HepG2 (cell line): ENCODE data around the gene MC1R. TPM values are rescaled to one million over a fixed set of nuclear protein-coding genes. Genes with fewer than 3 reads are reported as not detected.

Experiments
- ATF7 ChIP-seq, 2 experiments: fragments of 450-650 bp in 1 of 2; sonication (generic) in 1 of 2; formaldehyde crosslinking in 1 of 2; IDR thresholded peaks; 2 replicates each; pipeline versions ENCODE4 v1.4.0 to v1.6.1; 2016 to 2020; ENCODE audit warnings: antibody characterized with exemption in 1 of 2, mild to moderate bottlenecking in 1 of 2, missing genetic modification reagents in 1 of 2
- CEBPB ChIP-seq: IDR thresholded peaks from 2 replicates; pipeline ENCODE4 v1.6.1; 2011; ENCODE audit warnings: low read depth, low read length, improper control_type of control experiment, borderline replicate concordance
- CENPX ChIP-seq: sonication (generic); formaldehyde crosslinking; IDR thresholded peaks from 2 replicates; pipeline ENCODE4 v1.9.0; 2021; ENCODE audit warnings: mild to moderate bottlenecking, missing genetic modification reagents, moderate library complexity
- HOXA3 ChIP-seq: sonication (generic); formaldehyde crosslinking; IDR thresholded peaks from 2 replicates; pipeline ENCODE4 v1.5.0; 2020; ENCODE audit warnings: missing genetic modification reagents
- SNAI1 ChIP-seq: sonication (generic); formaldehyde crosslinking; IDR thresholded peaks from 2 replicates; pipeline ENCODE4 v1.5.0; 2020; ENCODE audit warnings: mild to moderate bottlenecking, missing genetic modification reagents, borderline replicate concordance
- TCF7 ChIP-seq: sonication (generic); IDR thresholded peaks from 2 replicates; pipeline ENCODE4 v1.6.1; 2016; ENCODE audit warnings: antibody characterized with exemption, low read depth
- ZNF281 ChIP-seq: sonication (generic); formaldehyde crosslinking; IDR thresholded peaks from 2 replicates; pipeline ENCODE4 v1.4.0; 2020; ENCODE audit warnings: missing genetic modification reagents, borderline replicate concordance
- ZNF34 ChIP-seq: sonication (generic); formaldehyde crosslinking; IDR thresholded peaks from 2 replicates; pipeline ENCODE4 v1.4.0; 2020; ENCODE audit warnings: mild to moderate bottlenecking, missing genetic modification reagents, borderline replicate concordance
- ZNF414 ChIP-seq: sonication (generic); formaldehyde crosslinking; IDR thresholded peaks from 2 replicates; pipeline ENCODE4 v1.5.0; 2020; ENCODE audit warnings: missing genetic modification reagents
- ZNF530 ChIP-seq: sonication (generic); formaldehyde crosslinking; IDR thresholded peaks from 2 replicates; pipeline ENCODE4 v1.5.0; 2020; ENCODE audit warnings: low read depth, mild to moderate bottlenecking, missing genetic modification reagents
- ZNF567 ChIP-seq: sonication (generic); formaldehyde crosslinking; IDR thresholded peaks from 2 replicates; pipeline ENCODE4 v1.8.1; 2023; ENCODE audit warnings: mild to moderate bottlenecking, missing genetic modification reagents, borderline replicate concordance
- ZNF678 ChIP-seq: sonication (generic); formaldehyde crosslinking; IDR thresholded peaks from 2 replicates; pipeline ENCODE4 v1.4.0; 2020; ENCODE audit warnings: mild to moderate bottlenecking, missing genetic modification reagents
- ZNF687 ChIP-seq: sonication (generic); formaldehyde crosslinking; IDR thresholded peaks from 2 replicates; pipeline ENCODE4 v1.5.1; 2020; ENCODE audit warnings: mild to moderate bottlenecking, missing genetic modification reagents, moderate library complexity
- ZNF740 ChIP-seq: sonication (generic); formaldehyde crosslinking; IDR thresholded peaks from 2 replicates; pipeline ENCODE4 v1.4.0; 2020; ENCODE audit warnings: missing genetic modification reagents
- ZNF800 ChIP-seq: sonication (generic); formaldehyde crosslinking; IDR thresholded peaks from 2 replicates; pipeline ENCODE4 v1.4.0; 2020; ENCODE audit warnings: missing genetic modification reagents
- polyA plus RNA-seq, 8 experiments: library from polyadenylated mRNA; depleted of rRNA in 3 of 8; stranded (reverse) in 7 of 8; unstranded in 1 of 8; fragments of >200 nt; fragmentation: Illumina TruSeq in 4 of 8; extraction: Trizol in 4 of 8; gene quantifications; 2 replicates each; pipeline versions ENCODE4 v1.2.1 to v1.2.3, GENCODE V29; 2011 to 2016; ENCODE audit warnings: low read depth in 4 of 8, missing spikeins in 1 of 8, mixed read lengths in 1 of 8; ENCODE audit not compliant: insufficient read depth in 1 of 8
- total RNA-seq, 5 experiments: library from RNA; depleted of rRNA; stranded (reverse); fragments of >200 nt; fragmentation: Illumina TruSeq; extraction: Trizol; gene quantifications; 2 replicates each; pipeline ENCODE4 v1.2.3, GENCODE V29; 2016; ENCODE audit warnings: low read depth in 1 of 5

Gene MC1R
- total and polyA plus RNA-seq, 2 of the 13 experiments (the other 11 are each of a cell fraction or from before 2014, with no cell fraction given), result 9.1 to 14.8 TPM

- peak; percentile 74 for TF ChIP-seq ZNF687 (CRISPR knock-in tag)
- TF ChIP-seq ZNF281 (CRISPR knock-in tag), result peak; percentile 17; the same call in 1 of the 2 replicates
- peak; percentile 24; the same call in 1 of the 2 replicates for TF ChIP-seq ZNF34 (CRISPR knock-in tag)
- no peak for TF ChIP-seq ZNF414 (CRISPR knock-in tag)
- TF ChIP-seq ZNF678 (CRISPR knock-in tag), result peak; percentile 53; the same call in 1 of the 2 replicates
- TF ChIP-seq CENPX, result no peak
- TF ChIP-seq HOXA3 (CRISPR knock-in tag), result peak; percentile 36; the same call in 1 of the 2 replicates
- TF ChIP-seq ZNF530 (CRISPR knock-in tag), result no peak
- no peak for TF ChIP-seq SNAI1 (CRISPR knock-in tag)
- TF ChIP-seq TCF7, result no peak
- TF ChIP-seq CEBPB, result no peak
- TF ChIP-seq ZNF740 (CRISPR knock-in tag), result 0 out of 2 replicates have a peak, but pooled peaks have one; percentile 30
- 0 out of 2 replicates have a peak, but pooled peaks have one; percentile 20 for TF ChIP-seq ZNF567 (CRISPR knock-in tag)
- TF ChIP-seq ZNF800 (CRISPR knock-in tag), result no peak; the same call in none of the 2 replicates
- TF ChIP-seq ATF7 (IDR thresholded peaks at IDR 0.05), result no peak
- TF ChIP-seq ATF7 (CRISPR knock-in tag; IDR thresholded peaks at IDR 0.05), result no peak
These were observed 2.6 kb downstream of the MC1R start (continued) for GRCh38 chr16:89921131-89921701.
